Transverse colon (tissue), 4 donors: ENCODE data around the gene DNAAF5. TPM values are rescaled to one million over a fixed set of nuclear protein-coding genes. Genes with fewer than 3 reads are reported as not detected.
A peak's percentile ranks its signal among the peaks of the same experiment; 100 is the strongest.

Experiments
- DNase-seq: peaks from one replicate; pipeline ENCODE4 v3.0.0-alpha.2; 2019
- H3K27ac ChIP-seq, 4 donors: fragments of 200-600 bp; sonication (generic); 2 replicates each; pipeline ENCODE4 v1.5.1; 2016 to 2018; ENCODE audit warnings: inconsistent platforms in 4 of 4
- H3K27me3 ChIP-seq: fragments of 200-600 bp; sonication (generic); 2 replicates; pipeline ENCODE4 v1.5.1; 2017; ENCODE audit warnings: inconsistent platforms
- H3K36me3 ChIP-seq, 4 donors: fragments of 200-600 bp; sonication (generic); 2 replicates each; pipeline ENCODE4 v1.5.1; 2017 to 2019; ENCODE audit warnings: inconsistent platforms in 4 of 4
- H3K4me1 ChIP-seq, 4 donors: fragments of 200-600 bp; sonication (generic); 2 replicates each; pipeline ENCODE4 v1.5.1; 2017 to 2020; ENCODE audit warnings: inconsistent platforms in 4 of 4
- H3K4me3 ChIP-seq, 4 donors: fragments of 200-600 bp; sonication (generic); 1 replicate in 1 of 4; 2 replicates in 3 of 4; pipeline versions ENCODE4 v1.5.1 to v1.6.1; 2017 to 2019; ENCODE audit warnings: inconsistent platforms in 4 of 4
- H3K9me3 ChIP-seq, 2 donors: fragments of 200-600 bp; sonication (generic); 2 replicates each; pipeline ENCODE4 v1.5.1; 2017 to 2019; ENCODE audit warnings: inconsistent platforms in 2 of 2
- EP300 ChIP-seq: sonication (generic); formaldehyde crosslinking; IDR thresholded peaks from one replicate; pipeline ENCODE4 v1.6.1; 2017; ENCODE audit warnings: antibody characterized with exemption, low read depth
- POLR2A ChIP-seq: fragments of 450-650 bp; IDR thresholded peaks from one replicate; pipeline ENCODE4 v1.6.1; 2016; ENCODE audit warnings: antibody characterized with exemption, mild to moderate bottlenecking, moderate library complexity
- POLR2AphosphoS5 ChIP-seq, 3 donors: sonication (generic); formaldehyde crosslinking; IDR thresholded peaks; one replicate each; pipeline ENCODE4 v1.6.1; 2016; ENCODE audit warnings: antibody characterized with exemption in 3 of 3
- WGBS, 2 donors: methylation state at CpG; one replicate each; pipeline ENCODE4 v1.1.5; 2018; ENCODE audit warnings: low coverage in 1 of 2; 5-methylcytosine and 5-hydroxymethylcytosine counted together
- in situ Hi-C, 4 donors: fragments of 200-750 bp; cut with MboI; loops; one replicate each; pipeline versions ENCODE4 v1.15.0 to v1.15.1; 2017; ENCODE audit warnings: low sequenced_read_pairs in 3 of 4, low pct_ligation_motif_present in 1 of 4, low pct_unique_long_range_greater_than_20kb in 1 of 4
- intact Hi-C: fragments of 100-400 bp; cut with DNase I; formaldehyde crosslinking; loops from one replicate; pipeline ENCODE4 v1.15.1; 2023; ENCODE audit warnings: low total_unique reads
- total RNA-seq, 4 donors: library from RNA; depleted of rRNA; stranded (reverse); fragments of >200 nt; gene quantifications; one replicate each; pipeline ENCODE4 v1.1.0, GENCODE V29; 2016
- TF ChIP-seq, protein P1 (sequence below), 5 experiments: fragments of 200-600 bp in 3 of 5; fragments of 450-650 bp in 2 of 5; sonication (generic) in 3 of 5; IDR thresholded peaks; 1 replicate in 2 of 5; 2 replicates in 3 of 5; pipeline ENCODE4 v1.5.1; 2016 to 2017; ENCODE audit warnings: antibody characterized with exemption in 5 of 5, inconsistent platforms in 3 of 5, mild to moderate bottlenecking in 2 of 5, moderate library complexity in 1 of 5

Gene DNAAF5
- total RNA-seq, 4 donors from 2014 or later, result 20.5 to 97.3 (median 34.6) TPM

DNA sequence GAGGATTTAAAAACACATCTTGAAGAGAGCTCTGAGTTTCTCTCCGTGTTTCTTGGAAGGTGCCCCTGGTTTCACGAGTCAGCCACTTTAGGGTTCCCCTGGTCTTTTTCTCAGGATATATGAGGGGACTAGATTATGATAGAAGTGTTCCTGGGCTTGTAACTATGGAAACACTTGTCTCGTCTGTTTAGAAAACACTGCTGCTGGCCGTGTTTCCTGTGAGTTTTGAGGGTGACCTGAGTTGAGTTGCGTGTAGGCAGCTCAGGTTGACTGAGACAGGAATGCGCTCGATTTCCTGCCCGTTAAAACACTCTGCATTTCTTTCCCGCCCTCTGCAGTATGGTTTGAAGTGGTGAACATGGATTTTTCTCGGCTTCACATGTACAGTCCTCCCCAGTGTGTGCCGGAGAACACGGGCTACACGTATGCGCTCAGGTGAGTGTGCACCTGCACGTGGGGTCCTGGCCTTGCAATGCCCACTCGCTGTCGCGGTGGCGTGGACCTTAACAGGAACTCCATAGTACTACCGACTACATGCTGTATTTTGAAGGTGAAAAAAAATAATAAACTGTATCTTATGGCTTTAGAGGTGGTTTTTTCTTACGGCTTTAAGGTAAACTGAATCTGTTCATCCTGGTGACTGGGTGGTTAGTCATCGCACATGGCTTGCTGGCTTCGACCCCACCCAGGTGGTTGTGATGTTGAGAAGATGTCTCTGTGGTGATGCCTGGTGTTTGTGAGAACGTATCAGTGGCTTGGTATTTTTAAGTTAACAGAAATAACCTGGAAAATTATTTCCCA is 105.9 kb downstream of the DNAAF5 start, which contains the start of gene SUN1:
SUN1 (plus strand) TSS at position 310 of the 801 bp plus-strand sequence; CDS start at position 359, 49 bp downstream.
- 50 to 59% methylated on average over 4 to 24 of the region's 24 CpGs for WGBS, 2 donors
- no peak for DNase-seq
- in situ Hi-C loops, result no loop called here
- no peaks in the 10 kb centered on the region for H3K9me3 ChIP-seq
- TF ChIP-seq POLR2AphosphoS5 (IDR thresholded peaks at IDR 0.05) (peak in 1 of 3 donors; percentile 3), EP300 (no peak)
- H3K4me1 ChIP-seq, result peaks cover 24 to 62% (median 51%) of the 10 kb centered on the region in 4 donors
- peak within 1 kb of the TSS; percentile 76 to 87 (median 83) for H3K27ac ChIP-seq
- H3K4me3 ChIP-seq, result peak within 1 kb of the TSS in 1 of 4 donors; percentile 9
- no peaks in the 10 kb centered on the region for H3K36me3 ChIP-seq
- no peaks in the 10 kb centered on the region for H3K27me3 ChIP-seq
- intact Hi-C loops, result loop anchor here (5.0 kb wide), 1 partner anchor 35 kb away; no protein-coding TSS in a partner anchor

DNA sequence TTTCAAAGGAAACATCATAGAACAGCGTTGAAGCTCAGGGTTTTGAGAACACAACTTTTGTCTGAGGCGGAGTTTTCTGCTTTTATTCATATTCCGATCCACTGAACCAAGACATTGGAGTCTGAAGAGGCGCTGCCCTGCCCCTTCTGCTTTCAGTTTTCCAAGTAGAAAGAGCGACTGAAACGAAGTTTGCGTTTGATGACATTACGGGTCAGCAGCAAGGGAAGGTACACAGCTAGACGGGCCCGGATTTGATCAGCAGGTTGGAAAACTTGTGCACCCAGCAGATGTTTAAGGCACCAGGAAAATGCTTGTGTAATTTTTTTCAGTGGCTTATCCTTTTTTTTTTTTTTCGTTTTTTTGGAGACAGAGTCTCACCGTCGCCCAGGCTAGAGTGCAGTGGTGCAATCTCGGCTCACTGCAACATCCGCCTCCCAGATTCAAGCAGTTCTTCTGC is 106.5 kb downstream of the DNAAF5 start:
- no peak for DNase-seq
- Histone ChIP-seq H3K9me3 (no peaks in the 10 kb centered on the region), H3K4me3 (no peak overlapping the region), H3K36me3 (no peaks in the 10 kb centered on the region), H3K27me3 (no peaks in the 10 kb centered on the region), H3K27ac (peak overlapping the region; percentile 76 to 87 (median 83)), H3K4me1 (peaks cover 24 to 62% (median 52%) of the 10 kb centered on the region in 4 donors)
- in situ Hi-C loops (no loop called here), intact Hi-C loops (loop anchor here (5.0 kb wide), 1 partner anchor 34 kb away; no protein-coding TSS in a partner anchor)
- WGBS, 2 donors, result 88 to 94% methylated on average over 9 to 15 of the region's 15 CpGs
- TF ChIP-seq POLR2A (no peak), POLR2AphosphoS5 (IDR thresholded peaks at IDR 0.05) (no peak), EP300 (no peak)
- TF ChIP-seq, protein P1, sequence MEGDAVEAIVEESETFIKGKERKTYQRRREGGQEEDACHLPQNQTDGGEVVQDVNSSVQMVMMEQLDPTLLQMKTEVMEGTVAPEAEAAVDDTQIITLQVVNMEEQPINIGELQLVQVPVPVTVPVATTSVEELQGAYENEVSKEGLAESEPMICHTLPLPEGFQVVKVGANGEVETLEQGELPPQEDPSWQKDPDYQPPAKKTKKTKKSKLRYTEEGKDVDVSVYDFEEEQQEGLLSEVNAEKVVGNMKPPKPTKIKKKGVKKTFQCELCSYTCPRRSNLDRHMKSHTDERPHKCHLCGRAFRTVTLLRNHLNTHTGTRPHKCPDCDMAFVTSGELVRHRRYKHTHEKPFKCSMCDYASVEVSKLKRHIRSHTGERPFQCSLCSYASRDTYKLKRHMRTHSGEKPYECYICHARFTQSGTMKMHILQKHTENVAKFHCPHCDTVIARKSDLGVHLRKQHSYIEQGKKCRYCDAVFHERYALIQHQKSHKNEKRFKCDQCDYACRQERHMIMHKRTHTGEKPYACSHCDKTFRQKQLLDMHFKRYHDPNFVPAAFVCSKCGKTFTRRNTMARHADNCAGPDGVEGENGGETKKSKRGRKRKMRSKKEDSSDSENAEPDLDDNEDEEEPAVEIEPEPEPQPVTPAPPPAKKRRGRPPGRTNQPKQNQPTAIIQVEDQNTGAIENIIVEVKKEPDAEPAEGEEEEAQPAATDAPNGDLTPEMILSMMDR (IDR thresholded peaks at IDR 0.05), result no peak

DNA sequence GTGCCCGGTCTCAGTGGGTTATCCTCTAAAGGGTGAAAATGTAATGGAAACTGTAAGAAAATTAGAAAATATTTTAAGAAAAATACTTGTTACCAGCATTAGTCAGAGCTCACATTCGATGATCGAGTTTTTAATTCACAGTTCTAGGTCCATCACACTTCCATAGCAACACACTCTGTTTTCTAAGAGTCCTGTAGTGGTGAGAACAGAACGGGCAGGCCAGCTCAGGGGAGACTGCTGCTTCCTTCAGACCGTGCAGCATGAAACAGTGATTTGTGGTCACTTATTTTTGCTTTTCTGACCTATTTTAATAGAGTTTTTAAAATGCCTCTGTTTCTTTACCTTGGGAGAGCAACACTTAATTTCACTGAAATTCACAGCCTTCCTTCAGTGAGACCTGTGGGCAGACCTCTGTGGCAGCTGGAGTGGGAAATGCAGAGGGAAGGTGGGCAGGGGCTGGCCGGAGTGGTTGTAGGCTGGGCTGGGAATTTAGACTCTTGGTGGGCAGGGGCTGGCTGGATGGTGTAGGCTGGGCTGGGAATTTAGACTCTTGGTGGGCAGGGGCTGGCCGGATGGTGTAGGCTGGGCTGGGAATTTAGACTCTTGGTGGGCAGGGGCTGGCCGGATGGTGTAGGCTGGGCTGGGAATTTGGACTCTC is 107.2 kb downstream of the DNAAF5 start:
- in situ Hi-C loops (no loop called here), intact Hi-C loops (loop anchor here (5.0 kb wide), 1 partner anchor 34 kb away; no protein-coding TSS in a partner anchor)
- Histone ChIP-seq H3K9me3 (no peaks in the 10 kb centered on the region), H3K27me3 (no peaks in the 10 kb centered on the region), H3K4me1 (peaks cover 24 to 62% (median 52%) of the 10 kb centered on the region in 4 donors), H3K4me3 (no peak overlapping the region), H3K36me3 (no peaks in the 10 kb centered on the region), H3K27ac (peak overlapping the region; percentile 76 to 87 (median 83))
- no peak for DNase-seq
- TF ChIP-seq, protein P1 (IDR thresholded peaks at IDR 0.05), result no peak
- TF ChIP-seq EP300 (no peak), POLR2AphosphoS5 (IDR thresholded peaks at IDR 0.05) (no peak), POLR2A (no peak)
- 76 to 83% methylated on average over 7 to 8 of the region's 8 CpGs for WGBS, 2 donors

DNA sequence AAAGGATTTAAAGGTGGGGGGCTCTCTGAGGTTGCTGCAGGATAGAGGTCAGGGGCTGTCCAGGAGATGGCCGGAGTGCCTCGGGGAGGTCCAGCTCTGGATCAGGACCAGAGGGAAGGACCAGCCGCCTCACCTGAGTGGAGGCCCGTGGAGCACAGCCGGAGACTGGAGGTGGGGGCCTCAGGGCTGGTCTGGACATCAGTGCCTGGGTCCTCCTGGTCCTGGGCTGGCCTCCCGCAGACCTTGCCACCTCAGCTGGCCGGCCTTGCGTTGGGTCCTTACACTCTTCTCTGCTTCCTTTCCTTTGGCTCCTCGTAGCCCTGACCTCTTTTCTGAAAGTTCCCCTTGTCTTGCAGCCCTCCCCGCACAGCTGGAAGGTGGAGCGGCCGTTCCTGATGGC is 107.8 kb downstream of the DNAAF5 start:
- Histone ChIP-seq H3K27ac (peak overlapping the region; percentile 76 to 87 (median 83)), H3K4me3 (no peak overlapping the region), H3K36me3 (peaks cover 0 to 4% (median 0%) of the 10 kb centered on the region in 4 donors), H3K9me3 (no peaks in the 10 kb centered on the region), H3K27me3 (no peaks in the 10 kb centered on the region), H3K4me1 (peaks cover 24 to 61% (median 52%) of the 10 kb centered on the region in 4 donors)
- 86 to 96% methylated on average over 6 to 12 of the region's 12 CpGs for WGBS, 2 donors
- in situ Hi-C loops (no loop called here), intact Hi-C loops (loop anchor here (5.0 kb wide), 1 partner anchor 33 kb away; no protein-coding TSS in a partner anchor)
- no peak for TF ChIP-seq EP300
- TF ChIP-seq, protein P1 (IDR thresholded peaks at IDR 0.05), result no peak
- DNase-seq, result no peak
